Skeletal muscle tissue (tissue), 4 donors: ENCODE measurements around the gene CAV3. TPM values are rescaled to one million over a fixed set of nuclear protein-coding genes. Genes with fewer than 3 reads are reported as not detected.

Experiments used
- H3K27ac ChIP-seq: one replicate; pipeline ENCODE4 v1.7.0; 2013; ENCODE audit warnings: mild to moderate bottlenecking, low read depth, low read length, inconsistent platforms
- H3K27me3 ChIP-seq, 3 donors: one replicate each; pipeline ENCODE4 v1.7.0; 2013; ENCODE audit warnings: low read length in 3 of 3; ENCODE audit not compliant: control insufficient read depth in 3 of 3, insufficient read depth in 3 of 3
- H3K36me3 ChIP-seq, 3 donors: one replicate each; pipeline ENCODE4 v1.7.0; 2013; ENCODE audit warnings: low read length in 3 of 3; ENCODE audit not compliant: control insufficient read depth in 3 of 3, insufficient read depth in 3 of 3
- H3K4me1 ChIP-seq, 3 donors: one replicate each; pipeline ENCODE4 v1.7.0; 2013; ENCODE audit warnings: low read length in 3 of 3, mild to moderate bottlenecking in 3 of 3; ENCODE audit not compliant: control insufficient read depth in 3 of 3, insufficient read depth in 3 of 3
- H3K4me3 ChIP-seq, 3 donors: one replicate each; pipeline ENCODE4 v1.7.0; 2013; ENCODE audit warnings: low read length in 3 of 3
- H3K9ac ChIP-seq, 3 donors: one replicate each; pipeline ENCODE4 v1.7.0; 2013; ENCODE audit warnings: low read length in 3 of 3, mild to moderate bottlenecking in 3 of 3, moderate library complexity in 2 of 3, low read depth in 1 of 3
- H3K9me3 ChIP-seq, 3 donors: one replicate each; pipeline ENCODE4 v1.7.0; 2013; ENCODE audit warnings: low read length in 3 of 3; ENCODE audit not compliant: control insufficient read depth in 3 of 3
- total RNA-seq: library from RNA; depleted of rRNA; stranded (reverse); fragments of >200 nt; gene quantifications from one replicate; pipeline ENCODE4 v1.2.3, GENCODE V29; 2014
- donor health status: Osteomylitis.

Gene CAV3
- total RNA-seq, 1 donor from 2014 or later = 222 TPM

DNA sequence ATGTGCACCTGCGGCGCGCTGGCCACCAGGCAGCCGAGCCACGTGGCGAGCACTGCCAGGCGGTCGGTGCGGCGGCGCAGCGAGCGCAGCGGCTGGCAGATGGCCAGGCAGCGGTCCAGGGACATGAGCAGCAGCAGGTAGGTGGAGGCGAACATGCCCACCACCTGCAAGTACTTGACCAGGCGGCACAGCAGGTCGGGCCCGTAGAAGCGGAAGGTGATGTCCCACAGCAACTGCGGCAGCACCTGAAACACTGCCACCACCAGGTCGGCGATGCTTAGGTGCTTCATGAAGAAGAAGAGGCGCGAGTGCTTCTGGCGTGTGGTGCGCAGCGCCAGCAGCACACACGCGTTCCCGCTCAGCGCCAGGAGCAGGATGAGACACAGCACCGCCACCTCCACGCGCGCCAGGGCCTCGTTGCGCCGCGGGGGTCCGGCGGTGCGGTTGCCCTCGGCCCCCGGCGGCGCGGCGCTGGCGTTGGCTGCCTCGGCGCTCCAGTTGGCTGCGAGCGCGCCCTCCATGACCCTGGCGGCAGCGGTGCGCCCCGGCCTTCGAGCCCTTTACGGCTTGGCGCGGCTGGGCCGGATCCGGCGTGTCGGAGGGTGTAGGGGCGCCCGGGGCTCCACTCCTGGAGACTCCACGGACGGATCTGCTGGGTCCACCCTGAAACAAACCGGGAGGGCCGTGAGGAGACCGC lies 34.2 kb downstream of the CAV3 start:
- Histone ChIP-seq H3K27ac (no peak overlapping the region), H3K4me3 (peak overlapping the region; percentile 15 to 61 (median 33)), H3K9me3 (no peaks in the 10 kb centered on the region), H3K9ac (peak overlapping the region in 1 of 3 donors; percentile 50), H3K4me1 (peaks cover 19 to 27% (median 20%) of the 10 kb centered on the region in 3 donors), H3K36me3 (no peaks in the 10 kb centered on the region), H3K27me3 (peaks cover 32 to 49% (median 39%) of the 10 kb centered on the region in 3 donors)

DNA sequence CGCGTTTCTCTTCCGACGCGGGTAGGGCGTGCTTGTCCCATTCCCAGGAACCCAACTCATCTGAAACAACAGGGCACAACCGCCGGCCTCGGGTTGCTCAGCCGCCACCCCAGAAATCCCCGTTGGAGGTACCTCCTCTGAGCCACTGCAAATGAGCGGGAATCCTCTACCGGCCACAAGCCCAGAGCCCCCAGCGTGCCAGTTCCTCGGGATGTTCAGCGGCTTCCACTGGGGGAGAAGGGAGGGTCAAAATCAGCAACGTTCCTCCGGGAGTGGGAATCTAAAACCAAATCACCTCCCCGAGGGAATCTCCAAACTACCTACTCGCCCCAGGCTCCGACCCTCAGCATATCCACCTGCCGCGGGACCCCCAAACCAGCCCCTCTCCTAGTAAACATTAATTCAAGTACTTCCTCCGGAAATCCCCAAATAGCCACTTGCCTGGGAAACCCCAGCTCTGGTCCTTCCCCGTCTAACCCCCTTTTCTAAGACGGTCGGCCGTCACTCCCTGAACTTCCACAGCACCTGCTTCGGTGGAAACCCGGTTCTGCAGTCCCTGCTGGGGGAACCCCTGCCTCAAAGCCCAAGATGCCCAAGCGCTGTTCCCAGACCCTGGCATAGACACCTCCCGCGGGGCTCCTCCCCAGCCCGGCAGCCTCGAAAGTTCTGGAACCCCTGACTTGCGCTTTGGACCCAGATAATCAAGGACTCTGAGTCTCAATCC lies 34.9 kb downstream of the CAV3 start:
- Histone ChIP-seq H3K27me3 (peaks cover 32 to 49% (median 39%) of the 10 kb centered on the region in 3 donors), H3K4me1 (peaks cover 19 to 27% (median 20%) of the 10 kb centered on the region in 3 donors), H3K9me3 (no peaks in the 10 kb centered on the region), H3K9ac (peak overlapping the region in 1 of 3 donors; percentile 57), H3K27ac (no peak overlapping the region), H3K4me3 (peak overlapping the region; percentile 15 to 68 (median 60)), H3K36me3 (no peaks in the 10 kb centered on the region)

DNA sequence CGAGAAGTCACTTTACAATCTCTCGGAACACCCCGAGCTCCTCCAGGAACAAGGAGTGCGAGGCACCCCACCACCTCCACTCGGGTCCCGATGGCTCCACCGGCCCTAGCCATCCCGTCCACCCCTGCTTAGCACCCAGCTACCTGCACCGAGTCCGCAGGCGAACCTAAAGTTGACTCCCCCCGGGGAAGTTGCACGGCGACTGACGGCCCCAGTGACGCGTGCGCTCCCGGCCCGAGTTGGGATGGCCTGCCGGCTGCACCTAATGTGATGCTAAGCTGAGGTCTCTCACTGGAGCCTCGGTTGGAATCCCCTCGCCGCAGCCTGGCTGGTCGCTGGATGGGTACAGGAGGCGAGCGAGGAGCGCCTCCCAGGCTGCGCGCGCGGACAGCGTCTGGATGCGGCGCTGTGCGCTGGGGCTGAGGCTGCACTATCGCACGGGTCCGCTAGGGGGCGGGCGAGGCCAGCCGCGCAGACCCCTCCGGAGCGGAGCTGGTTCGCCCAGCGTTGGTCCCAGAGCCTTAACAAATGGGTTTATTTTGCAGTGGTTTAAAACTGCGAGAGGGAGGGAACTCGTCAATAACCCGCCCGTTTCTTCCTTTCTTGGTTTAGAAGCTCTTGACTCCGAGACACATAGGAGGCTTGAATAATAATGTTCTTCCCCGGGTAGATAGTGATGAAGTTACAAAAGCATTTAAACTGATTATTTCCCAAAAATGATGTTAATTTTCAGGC lies 35.7 kb downstream of the CAV3 start, which contains the start of gene OXTR:
OXTR (minus strand) TSS at position 526 of the 735 bp plus-strand sequence. CDS start 1,426 bp downstream, outside the sequence.
- Histone ChIP-seq H3K27me3 (peaks cover 32 to 49% (median 39%) of the 10 kb centered on the region in 3 donors), H3K9ac (peak within 1 kb of the TSS; percentile 25 to 57 (median 33)), H3K27ac (no peak within 1 kb of the TSS)

DNA sequence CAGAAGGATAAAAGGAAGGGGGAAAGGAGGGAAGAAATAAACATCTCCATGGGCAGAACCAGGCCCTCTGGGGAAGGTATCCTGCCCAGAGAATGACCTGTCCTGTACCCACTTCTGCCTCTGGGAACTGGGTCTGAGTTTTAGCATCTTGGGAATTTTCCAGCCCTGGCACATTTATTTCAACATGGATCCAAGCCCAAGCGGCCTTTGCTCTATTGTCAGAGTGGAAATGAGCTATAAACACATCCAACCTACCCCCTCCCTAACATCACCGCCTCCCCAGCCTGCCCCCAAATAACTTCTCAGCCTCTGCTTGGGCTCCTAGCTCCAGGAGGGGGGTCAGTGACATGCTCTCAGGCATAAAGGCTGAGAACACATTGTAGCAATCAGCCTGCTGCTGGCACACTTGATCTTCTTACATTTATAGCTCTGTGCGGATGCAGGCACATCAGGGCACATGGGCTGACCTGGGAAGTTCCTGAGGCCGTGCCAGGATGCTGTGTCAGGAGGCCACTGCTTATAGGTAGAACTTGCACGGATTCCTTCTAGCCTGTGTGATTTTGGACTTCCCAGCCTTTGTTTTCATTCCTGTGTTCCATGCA lies 40.4 kb downstream of the CAV3 start:
- Histone ChIP-seq H3K9me3 (no peaks in the 10 kb centered on the region), H3K36me3 (no peaks in the 10 kb centered on the region), H3K4me3 (no peak overlapping the region), H3K9ac (no peak overlapping the region), H3K27ac (no peak overlapping the region), H3K4me1 (peaks cover 6 to 7% (median 7%) of the 10 kb centered on the region in 3 donors), H3K27me3 (peaks cover 9 to 26% (median 14%) of the 10 kb centered on the region in 3 donors)

More for the DNA sequence above, 35.7 kb downstream of the CAV3 start, which contains the start of gene OXTR:
- no peaks in the 10 kb centered on the region for H3K9me3 ChIP-seq
- H3K4me3 ChIP-seq = peak within 1 kb of the TSS; percentile 45 to 68 (median 60)
- H3K36me3 ChIP-seq = no peaks in the 10 kb centered on the region
- peaks cover 19 to 27% (median 20%) of the 10 kb centered on the region in 3 donors for H3K4me1 ChIP-seq

DNA sequence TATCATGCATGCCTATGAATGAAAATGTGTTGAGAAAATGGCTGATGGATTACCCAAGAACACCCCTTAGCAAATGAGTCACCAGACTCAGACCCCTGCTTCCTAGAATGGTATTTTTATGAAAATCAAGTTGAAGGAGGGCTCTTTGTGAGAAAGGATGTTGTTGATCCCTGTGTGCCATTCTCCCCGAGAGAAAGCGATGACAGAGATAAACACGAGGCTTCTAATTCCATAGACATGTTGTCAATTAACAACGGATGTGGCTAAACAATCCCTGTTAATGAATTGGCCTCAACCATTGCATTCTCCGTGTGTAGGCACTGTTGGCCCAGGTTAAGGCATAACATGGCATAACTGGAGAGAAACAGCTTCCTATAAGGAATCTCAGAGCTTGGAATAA lies 41.6 kb downstream of the CAV3 start:
- Histone ChIP-seq H3K9me3 (no peaks in the 10 kb centered on the region), H3K27me3 (peaks cover 4 to 18% (median 9%) of the 10 kb centered on the region in 3 donors), H3K4me1 (no peaks in the 10 kb centered on the region), H3K27ac (no peak overlapping the region), H3K4me3 (no peak overlapping the region), H3K9ac (no peak overlapping the region), H3K36me3 (no peaks in the 10 kb centered on the region)

DNA sequence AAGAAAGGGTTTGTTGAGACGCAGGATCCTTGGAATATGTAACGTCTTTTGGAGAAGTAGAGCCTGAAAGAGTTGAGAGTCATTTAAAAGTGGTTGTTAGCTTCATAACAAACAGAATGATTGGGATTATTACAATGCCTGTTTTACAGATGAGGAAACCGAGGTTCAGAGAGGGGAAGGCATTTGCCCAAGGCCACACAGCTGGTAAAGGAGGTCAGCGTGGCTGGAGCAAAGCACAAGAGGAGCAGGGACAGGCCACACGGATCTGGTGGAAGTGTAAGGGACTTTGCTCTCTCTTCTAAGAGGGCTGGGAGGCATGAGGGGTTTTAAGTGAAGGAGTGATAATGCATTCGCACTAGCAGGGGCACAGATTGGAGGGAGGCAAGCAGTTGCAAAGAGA lies 42.0 kb downstream of the CAV3 start:
- Histone ChIP-seq H3K27me3 (peaks cover 0 to 15% (median 8%) of the 10 kb centered on the region in 3 donors), H3K4me3 (no peak overlapping the region), H3K4me1 (no peaks in the 10 kb centered on the region), H3K27ac (no peak overlapping the region), H3K36me3 (no peaks in the 10 kb centered on the region), H3K9ac (no peak overlapping the region), H3K9me3 (no peaks in the 10 kb centered on the region)

DNA sequence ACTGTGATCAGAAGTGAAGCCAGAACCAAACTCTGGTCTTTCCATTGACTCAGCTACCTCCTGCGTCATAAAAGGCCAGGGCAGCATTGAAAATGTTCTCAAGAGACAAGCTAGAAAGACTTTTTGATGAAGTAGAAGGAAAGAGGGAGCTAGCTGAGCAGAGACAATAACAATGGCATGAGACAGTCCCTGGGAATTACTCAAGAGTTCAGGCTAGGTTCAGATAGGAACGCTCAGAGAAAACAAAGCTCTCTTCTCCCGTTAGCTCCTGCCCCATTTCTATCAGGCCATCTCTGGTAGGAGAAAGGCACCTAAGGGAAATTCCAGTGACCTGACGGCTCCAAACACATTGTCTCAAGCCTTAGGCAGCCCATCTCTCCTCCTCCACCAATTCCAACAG lies 42.8 kb downstream of the CAV3 start:
- Histone ChIP-seq H3K9me3 (no peaks in the 10 kb centered on the region), H3K9ac (no peak overlapping the region), H3K36me3 (no peaks in the 10 kb centered on the region), H3K4me3 (no peak overlapping the region), H3K4me1 (no peaks in the 10 kb centered on the region), H3K27me3 (peaks cover 0 to 12% (median 5%) of the 10 kb centered on the region in 3 donors), H3K27ac (no peak overlapping the region)

DNA sequence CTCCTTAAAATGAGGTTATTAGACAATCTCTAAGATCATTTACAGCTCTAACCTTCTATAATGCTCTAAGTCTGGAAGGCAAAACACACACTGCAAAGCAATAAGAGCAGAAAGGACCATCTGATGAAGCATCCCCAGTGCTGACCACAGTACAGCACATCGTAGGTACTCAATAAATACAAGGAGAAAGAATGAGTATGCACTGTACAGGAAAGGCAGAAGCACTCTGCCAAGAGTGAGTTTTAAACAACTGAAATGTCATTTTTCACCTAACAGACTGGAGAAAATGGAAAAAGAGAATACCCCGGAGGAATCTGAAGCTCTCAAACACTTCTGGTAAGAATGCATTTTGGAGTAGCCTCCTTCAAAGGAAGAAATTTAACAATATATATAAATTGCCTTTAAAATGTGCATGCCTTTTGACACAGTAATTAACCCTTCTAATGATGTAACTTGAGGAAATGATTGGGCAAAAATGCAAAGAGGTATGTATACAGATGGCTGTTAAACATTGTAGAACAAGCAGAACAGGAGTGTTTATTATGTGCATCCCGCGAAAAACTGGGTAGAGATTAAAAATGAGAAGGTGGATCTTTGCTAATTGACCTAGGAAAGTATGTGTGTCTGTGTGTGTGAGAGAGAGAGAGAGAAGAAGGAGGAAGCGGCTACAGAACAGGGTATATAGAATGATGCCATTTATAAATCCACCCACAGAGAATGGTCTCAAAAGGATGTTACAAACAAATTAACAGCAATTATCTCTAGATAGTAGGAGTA lies 43.8 kb downstream of the CAV3 start:
- Histone ChIP-seq H3K9ac (no peak overlapping the region), H3K27ac (no peak overlapping the region), H3K36me3 (no peaks in the 10 kb centered on the region), H3K9me3 (no peaks in the 10 kb centered on the region), H3K27me3 (peaks cover 0 to 7% (median 5%) of the 10 kb centered on the region in 3 donors), H3K4me3 (no peak overlapping the region), H3K4me1 (no peaks in the 10 kb centered on the region)

DNA sequence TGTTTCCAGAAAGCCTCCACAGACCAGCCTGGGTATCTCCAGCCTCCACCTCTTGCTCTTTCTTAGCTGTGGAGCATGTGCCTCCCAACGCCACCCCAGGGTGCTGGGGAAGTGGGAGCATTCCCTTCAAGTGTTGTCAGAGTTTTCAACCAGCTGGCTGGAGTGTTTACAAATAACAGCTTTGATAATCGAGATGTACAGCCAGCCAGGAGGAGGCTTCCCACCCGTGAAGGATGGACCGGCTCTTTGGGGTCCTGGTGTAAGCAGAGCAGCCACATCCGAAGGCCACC lies 44.3 kb downstream of the CAV3 start:
- H3K27ac ChIP-seq = no peak overlapping the region
- H3K36me3 ChIP-seq = no peaks in the 10 kb centered on the region
- H3K27me3 ChIP-seq = peaks cover 0 to 7% (median 5%) of the 10 kb centered on the region in 3 donors
- H3K9me3 ChIP-seq = no peaks in the 10 kb centered on the region
- H3K4me3 ChIP-seq = no peak overlapping the region
- no peak overlapping the region for H3K9ac ChIP-seq
- H3K4me1 ChIP-seq = no peaks in the 10 kb centered on the region
